ENCODE results near the gene SYNE4. TPM values are rescaled to one million over a fixed set of nuclear protein-coding genes. Genes with fewer than 3 reads are reported as not detected.

The SYNE4 gene
- total RNA-seq, 4 donors from 2014 or later: 0.26 to 0.95 (median 0.57) TPM; not detected in 1

DNA sequence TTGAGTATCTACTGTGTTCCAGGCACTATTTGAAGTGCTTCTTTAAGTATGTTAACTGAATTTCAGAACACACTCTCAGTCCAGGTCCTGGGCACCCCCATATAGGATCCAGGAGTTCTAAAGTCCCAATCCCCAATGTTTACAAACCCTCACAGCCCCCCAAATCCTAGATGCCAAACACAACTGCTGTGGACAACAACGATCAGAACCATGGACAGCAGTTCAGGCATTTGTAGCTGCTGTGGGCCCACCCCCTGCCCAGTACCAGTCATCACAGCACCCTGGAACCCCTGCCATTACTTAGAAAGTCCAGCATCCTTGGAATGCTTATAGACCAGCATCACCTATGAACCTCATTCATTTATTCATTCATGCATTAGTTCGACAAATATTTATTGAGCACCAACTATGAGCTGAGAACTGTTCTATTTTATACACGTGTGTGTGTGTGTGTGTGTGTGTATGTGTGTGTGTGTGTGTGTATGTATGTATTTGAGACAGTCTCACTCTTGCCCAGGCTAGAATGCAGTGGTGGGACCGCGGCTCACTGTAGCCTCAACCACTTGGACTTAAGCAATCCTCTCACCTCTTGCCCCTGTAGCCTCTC, 32.9 kb downstream of the SYNE4 start:
- WGBS, 2 donors: 36 to 39% methylated on average over 5 of the region's 5 CpGs
- Histone ChIP-seq H3K27ac (no peak overlapping the region), H3K27me3 (peaks cover 0 to 66% (median 0%) of the 10 kb centered on the region in 4 donors), H3K4me1 (no peaks in the 10 kb centered on the region), H3K36me3 (no peaks in the 10 kb centered on the region), H3K9me3 (no peaks in the 10 kb centered on the region), H3K4me3 (no peak overlapping the region)
- TF ChIP-seq, protein P1, sequence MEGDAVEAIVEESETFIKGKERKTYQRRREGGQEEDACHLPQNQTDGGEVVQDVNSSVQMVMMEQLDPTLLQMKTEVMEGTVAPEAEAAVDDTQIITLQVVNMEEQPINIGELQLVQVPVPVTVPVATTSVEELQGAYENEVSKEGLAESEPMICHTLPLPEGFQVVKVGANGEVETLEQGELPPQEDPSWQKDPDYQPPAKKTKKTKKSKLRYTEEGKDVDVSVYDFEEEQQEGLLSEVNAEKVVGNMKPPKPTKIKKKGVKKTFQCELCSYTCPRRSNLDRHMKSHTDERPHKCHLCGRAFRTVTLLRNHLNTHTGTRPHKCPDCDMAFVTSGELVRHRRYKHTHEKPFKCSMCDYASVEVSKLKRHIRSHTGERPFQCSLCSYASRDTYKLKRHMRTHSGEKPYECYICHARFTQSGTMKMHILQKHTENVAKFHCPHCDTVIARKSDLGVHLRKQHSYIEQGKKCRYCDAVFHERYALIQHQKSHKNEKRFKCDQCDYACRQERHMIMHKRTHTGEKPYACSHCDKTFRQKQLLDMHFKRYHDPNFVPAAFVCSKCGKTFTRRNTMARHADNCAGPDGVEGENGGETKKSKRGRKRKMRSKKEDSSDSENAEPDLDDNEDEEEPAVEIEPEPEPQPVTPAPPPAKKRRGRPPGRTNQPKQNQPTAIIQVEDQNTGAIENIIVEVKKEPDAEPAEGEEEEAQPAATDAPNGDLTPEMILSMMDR (IDR thresholded peaks at IDR 0.05): no peak
- no peak for TF ChIP-seq POLR2A (IDR thresholded peaks at IDR 0.05)
- intact Hi-C loops (cut with DNase I): no loop called here
- DNase-seq: no peak

DNA sequence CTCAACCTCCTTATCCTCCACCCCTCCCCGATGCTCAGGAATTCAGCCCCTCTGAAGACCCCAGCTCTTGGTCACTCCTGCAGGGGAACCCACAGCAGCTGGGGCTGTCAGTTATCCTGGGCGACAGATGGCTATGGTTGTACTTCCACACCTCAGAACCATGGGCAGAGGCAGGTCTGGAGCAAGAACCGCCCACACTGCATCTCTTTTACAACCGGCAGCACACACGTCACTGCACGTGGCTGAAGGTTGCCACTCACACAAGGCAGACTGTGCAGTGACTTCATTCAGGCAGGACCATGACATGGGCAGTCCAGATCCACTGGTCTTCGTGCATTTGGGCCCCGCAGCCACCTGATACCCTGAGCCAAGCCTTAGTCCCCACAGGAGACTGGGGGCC, 35.1 kb downstream of the SYNE4 start:
- TF ChIP-seq POLR2A (IDR thresholded peaks at IDR 0.05): no peak
- TF ChIP-seq, protein P1 (IDR thresholded peaks at IDR 0.05): no peak
- H3K27ac ChIP-seq: no peak overlapping the region
- H3K27me3 ChIP-seq: peaks cover 0 to 44% (median 0%) of the 10 kb centered on the region in 4 donors
- 38 to 59% methylated on average over 2 of the region's 8 CpGs for WGBS, 2 donors
- no peak for DNase-seq
- no peaks in the 10 kb centered on the region for H3K9me3 ChIP-seq
- H3K36me3 ChIP-seq: no peaks in the 10 kb centered on the region
- H3K4me1 ChIP-seq: no peaks in the 10 kb centered on the region
- no peak overlapping the region for H3K4me3 ChIP-seq
- intact Hi-C loops (cut with DNase I): no loop called here

DNA sequence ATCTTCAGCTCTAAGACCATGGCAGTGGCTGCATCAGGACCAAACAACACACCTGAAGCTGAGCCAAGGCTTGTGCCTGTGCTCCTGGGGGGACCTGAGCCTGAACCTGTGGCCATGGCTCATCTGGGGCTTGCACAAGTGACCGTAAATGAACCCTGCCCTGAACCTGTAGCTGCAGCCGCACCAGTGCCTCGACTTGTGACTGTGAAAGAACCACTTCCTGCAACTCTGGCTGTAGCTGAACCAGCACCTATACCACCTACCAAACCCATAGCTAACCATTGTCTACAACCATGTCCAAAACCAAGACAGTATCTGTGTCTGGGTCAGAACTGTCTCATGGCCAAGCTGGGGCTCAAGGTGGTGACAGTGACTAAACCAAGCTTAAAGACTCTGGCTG, 41.8 kb downstream of the SYNE4 start:
- Histone ChIP-seq H3K9me3 (no peaks in the 10 kb centered on the region), H3K4me3 (no peak overlapping the region), H3K27ac (no peak overlapping the region), H3K27me3 (peaks cover 0 to 36% (median 0%) of the 10 kb centered on the region in 4 donors), H3K4me1 (no peaks in the 10 kb centered on the region), H3K36me3 (no peaks in the 10 kb centered on the region)
- DNase-seq: no peak
- intact Hi-C loops (cut with DNase I): no loop called here
- 80% methylated on average over 1 of the region's 3 CpGs; no CpG with 5 or more reads in 1 of the 2 donors for WGBS, 2 donors
- TF ChIP-seq, protein P1 (IDR thresholded peaks at IDR 0.05): no peak
- TF ChIP-seq POLR2A (IDR thresholded peaks at IDR 0.05): no peak

DNA sequence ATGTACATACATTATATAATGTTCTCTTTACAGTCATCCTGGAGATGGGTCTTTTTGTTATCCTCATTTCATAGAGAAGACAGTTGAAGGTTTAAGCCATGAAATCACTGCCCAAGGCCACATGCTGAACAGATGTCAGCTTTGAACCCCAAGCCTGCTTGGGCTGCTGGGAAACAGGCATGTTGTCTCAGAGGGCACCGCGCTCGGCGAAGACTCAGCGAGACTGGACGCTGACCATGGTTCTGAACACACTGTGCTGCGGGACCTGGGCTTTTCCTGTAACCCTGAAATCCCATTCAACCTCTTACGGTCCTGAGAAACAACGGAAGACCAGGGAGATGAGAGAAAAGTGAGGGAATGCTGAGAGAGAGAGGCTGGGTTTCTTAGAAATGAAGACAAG, 45.1 kb downstream of the SYNE4 start:
- H3K36me3 ChIP-seq: no peaks in the 10 kb centered on the region
- no peaks in the 10 kb centered on the region for H3K9me3 ChIP-seq
- peaks cover 0 to 69% (median 7%) of the 10 kb centered on the region in 4 donors for H3K27me3 ChIP-seq
- DNase-seq: no peak
- H3K27ac ChIP-seq: no peak overlapping the region
- intact Hi-C loops (cut with DNase I): no loop called here
- TF ChIP-seq, protein P1 (IDR thresholded peaks at IDR 0.05): no peak
- no peak for TF ChIP-seq POLR2A (IDR thresholded peaks at IDR 0.05)
- 9 to 10% methylated on average over 7 to 9 of the region's 9 CpGs for WGBS, 2 donors
- H3K4me1 ChIP-seq: peaks cover 9 to 14% (median 11%) of the 10 kb centered on the region in 3 donors
- H3K4me3 ChIP-seq: no peak overlapping the region

DNA sequence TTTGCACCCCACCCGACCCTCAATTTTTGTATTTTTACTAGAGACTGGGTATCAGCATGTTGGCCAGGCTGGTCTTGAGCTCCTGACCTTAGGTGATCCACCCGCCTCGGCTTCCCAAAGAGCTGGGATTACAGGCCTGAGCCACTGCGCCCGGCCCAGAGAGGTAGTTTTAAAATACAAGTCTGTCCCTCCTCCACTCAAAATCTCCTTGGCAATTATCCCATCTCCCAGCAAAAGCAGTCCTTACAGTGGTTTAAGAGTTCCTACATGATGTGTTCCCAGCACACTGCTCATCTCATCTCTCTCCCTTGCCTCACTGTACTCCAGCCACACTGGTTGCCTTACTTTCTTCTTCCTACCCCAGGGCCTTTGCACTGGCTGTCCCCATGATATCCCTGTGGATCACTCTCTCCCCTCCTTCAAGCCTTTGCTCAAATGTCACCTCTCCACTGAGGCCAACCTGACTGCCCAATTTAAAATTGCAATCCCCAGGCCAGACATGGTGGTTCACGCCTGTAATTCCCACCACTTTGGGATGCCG, 48.1 kb downstream of the SYNE4 start:
- H3K27me3 ChIP-seq: peaks cover 0 to 84% (median 7%) of the 10 kb centered on the region in 4 donors
- no peak overlapping the region for H3K4me3 ChIP-seq
- peaks cover 9 to 14% (median 11%) of the 10 kb centered on the region in 3 donors for H3K4me1 ChIP-seq
- 73 to 76% methylated on average over 5 to 7 of the region's 7 CpGs for WGBS, 2 donors
- DNase-seq: no peak
- intact Hi-C loops (cut with DNase I): no loop called here
- H3K27ac ChIP-seq: no peak overlapping the region
- no peaks in the 10 kb centered on the region for H3K36me3 ChIP-seq
- no peak for TF ChIP-seq POLR2A (IDR thresholded peaks at IDR 0.05)
- TF ChIP-seq, protein P1 (IDR thresholded peaks at IDR 0.05): no peak
- H3K9me3 ChIP-seq: no peaks in the 10 kb centered on the region
